CD4-positive, alpha-beta T cell treated with Interleukin-17A for 1 hour (primary cell): Measurements from ENCODE around the gene POLR2H.

Experiments used
- DNase-seq: peaks from one replicate; pipeline ENCODE4 v3.0.0-alpha.2; 2020

The POLR2H gene

GRCh38 chr3:184361532-184361931, at the start of gene POLR2H, which contains the start of gene CLCN2:
POLR2H (plus strand) TSS chr3:184361710; CDS start chr3:184363493, 1,783 bp downstream.
CLCN2 (minus strand) TSS chr3:184361605; CDS start chr3:184361479, 126 bp downstream.
- DNase-seq, result peak; percentile 36

GRCh38 chr3:184314363-184314699, 47.2 kb upstream of the POLR2H start, which contains the start of gene EIF4G1:
EIF4G1 (plus strand) TSS chr3:184314606; CDS start chr3:184315797, 1,191 bp downstream.
- peak; percentile 94 for DNase-seq

- DNase-seq, result peak; percentile 77
These were observed 46.6 kb upstream of the POLR2H start for GRCh38 chr3:184314700-184315542.

- DNase-seq, result no peak
These were observed 46.0 kb upstream of the POLR2H start for GRCh38 chr3:184315543-184315867.

- peak; percentile 44 for DNase-seq
These were observed 45.4 kb upstream of the POLR2H start for GRCh38 chr3:184315871-184316661.

GRCh38 chr3:184316792-184317191, 44.7 kb upstream of the POLR2H start:
- no peak for DNase-seq

GRCh38 chr3:184317201-184317600, 44.3 kb upstream of the POLR2H start:
- no peak for DNase-seq

GRCh38 chr3:184320104-184320445, 41.4 kb upstream of the POLR2H start:
- DNase-seq, result peak; percentile 30

GRCh38 chr3:184321666-184322065, 39.8 kb upstream of the POLR2H start:
- DNase-seq, result no peak

GRCh38 chr3:184322731-184323487, 38.6 kb upstream of the POLR2H start:
- DNase-seq, result no peak

GRCh38 chr3:184323696-184324095, 37.8 kb upstream of the POLR2H start:
- no peak for DNase-seq

GRCh38 chr3:184325269-184325668, 36.2 kb upstream of the POLR2H start:
- DNase-seq, result no peak

- no peak for DNase-seq
These were observed 35.7 kb upstream of the POLR2H start for GRCh38 chr3:184325715-184326369.

GRCh38 chr3:184327171-184327570, 34.3 kb upstream of the POLR2H start:
- no peak for DNase-seq

- DNase-seq, result no peak
These were observed 33.0 kb upstream of the POLR2H start for GRCh38 chr3:184328516-184328915.

GRCh38 chr3:184332370-184333090, 29.0 kb upstream of the POLR2H start:
- no peak for DNase-seq

- DNase-seq, result no peak
These were observed 28.3 kb upstream of the POLR2H start for GRCh38 chr3:184333190-184333589.

GRCh38 chr3:184333700-184334099, 27.8 kb upstream of the POLR2H start:
- no peak for DNase-seq

GRCh38 chr3:184334470-184335158, 26.9 kb upstream of the POLR2H start:
- DNase-seq, result peak; percentile 51

GRCh38 chr3:184335291-184335660, 26.2 kb upstream of the POLR2H start:
- DNase-seq, result no peak
